Measurements from ENCODE around the gene CYP11A1. TPM values are rescaled to one million over a fixed set of nuclear protein-coding genes. Genes with fewer than 3 reads are reported as not detected.

The CYP11A1 gene
- total and polyA plus RNA-seq, 10 of the 15 experiments (the other 5 are each of a cell fraction or from before 2014, with no cell fraction given) = 0.11 to 1.2 (median 0.23) TPM; not detected in 5

DNA sequence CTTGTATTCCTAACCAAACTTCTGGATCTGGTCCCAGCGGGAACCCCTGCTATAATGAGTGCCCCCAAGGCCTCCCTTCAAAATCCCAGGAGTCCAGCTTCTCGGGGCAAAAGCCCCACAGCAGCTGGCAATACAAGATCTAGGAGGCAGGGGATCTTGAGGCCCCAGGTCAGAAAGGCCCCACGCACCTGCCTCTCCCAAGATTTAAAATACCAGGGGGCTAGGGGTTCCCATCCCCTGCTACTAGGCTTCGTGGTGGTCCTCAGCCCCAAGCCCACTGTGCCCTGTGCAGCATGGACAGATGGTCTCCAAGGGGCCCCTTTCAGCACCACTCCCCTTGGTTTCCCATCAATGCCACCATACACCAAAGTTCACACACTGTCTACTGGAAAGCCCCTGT, 15.8 kb upstream of the CYP11A1 start:
- Histone ChIP-seq H3K9me3 (replicated peaks; ENCODE audit: control insufficient read depth, insufficient read depth, low read length) (no peaks in the 10 kb centered on the region), H3K36me3 (ENCODE audit: control insufficient read depth in 2 of 2, insufficient read depth in 2 of 2, low read length in 1 of 2) (no peaks in the 10 kb centered on the region; a peak in 1 of 4 replicates), H3K27me3 (replicated peaks in 1 of 2; ENCODE audit: control insufficient read depth in 2 of 2, insufficient read depth in 2 of 2, low read length in 1 of 2) (no peaks in the 10 kb centered on the region), H2AFZ (ENCODE audit: control insufficient read depth, low read depth, low read length) (no peak overlapping the region), H3K4me3 (peak overlapping the region; percentile 30; the same call in 1 of the 2 replicates), H3K4me2 (ENCODE audit: control insufficient read depth, insufficient read depth) (peak overlapping the region; percentile 81), H4K20me1 (ENCODE audit: control insufficient read depth, insufficient read depth) (no peaks in the 10 kb centered on the region), H3K4me1 (ENCODE audit: control insufficient read depth, insufficient read depth, low read length) (peaks cover 73% of the 10 kb centered on the region), H3K9ac (ENCODE audit: control insufficient read depth, insufficient read depth, low read length) (peak overlapping the region; percentile 77), H3K79me2 (ENCODE audit: control insufficient read depth, insufficient read depth, low read length) (peaks cover 30% of the 10 kb centered on the region), H3K27ac (ENCODE audit: control insufficient read depth, insufficient read depth) (peak overlapping the region; percentile 97)
- CTCF ChIA-PET = interaction anchor here (0.8 to 21.7 kb wide), 14 partner anchors 8 to 415 kb away, joined by 3 to 655 read pairs (median 4); partner anchors contain the start of gene SEMA7A
- POLR2A ChIA-PET = interaction anchor here (1.0 to 15.8 kb wide), 7 partner anchors 9 to 56 kb away, joined by 4 to 302 read pairs (median 12); partner anchors contain the start of gene SEMA7A
- WGBS (ENCODE audit: insufficient coverage, insufficient replicate concordance, low lambda C conversion rate, missing lambda C conversion rate) = 0% methylated on average over 4 of the region's 4 CpGs
- SMC1A ChIA-PET (ENCODE audit: uncharacterized antibody, unreplicated experiment) = interaction anchor here (0.6 to 21.3 kb wide), 12 partner anchors 8 to 162 kb away, joined by 3 to 544 read pairs (median 6); partner anchors contain the start of gene SEMA7A
- RAD21 ChIA-PET (ENCODE audit: unreplicated experiment) = interaction anchor here (0.8 to 7.4 kb wide), 12 partner anchors 12 to 389 kb away, joined by 3 to 262 read pairs (median 10); partner anchors contain the start of genes ARID3B, PML, SEMA7A and UBL7
- TF ChIP-seq MEF2A (IDR thresholded peaks at IDR 0.05; ENCODE audit: insufficient read depth, low read depth, low read length) = no peak
- TF ChIP-seq LARP7 (IDR thresholded peaks at IDR 0.05) = 0 out of 2 replicates have a peak, but pooled peaks have one; percentile 21
- DNase-seq (ENCODE audit: low read depth, low spot score) (no peak), ATAC-seq (peak; percentile 28), FAIRE-seq (no peak)
- intact Hi-C loops (cut with micrococcal nuclease; ENCODE audit: unreplicated experiment) (loop anchor here (1.0 to 2.0 kb wide), 3 partner anchors 14 to 108 kb away; no protein-coding TSS in a partner anchor), in situ Hi-C loops (cut with MboI) (loop anchor here (5.0 kb wide), 2 partner anchors 54 to 159 kb away; partner anchors contain the start of gene ARID3B)
- BruUV-seq (replicated peaks) = no TSS peak

DNA sequence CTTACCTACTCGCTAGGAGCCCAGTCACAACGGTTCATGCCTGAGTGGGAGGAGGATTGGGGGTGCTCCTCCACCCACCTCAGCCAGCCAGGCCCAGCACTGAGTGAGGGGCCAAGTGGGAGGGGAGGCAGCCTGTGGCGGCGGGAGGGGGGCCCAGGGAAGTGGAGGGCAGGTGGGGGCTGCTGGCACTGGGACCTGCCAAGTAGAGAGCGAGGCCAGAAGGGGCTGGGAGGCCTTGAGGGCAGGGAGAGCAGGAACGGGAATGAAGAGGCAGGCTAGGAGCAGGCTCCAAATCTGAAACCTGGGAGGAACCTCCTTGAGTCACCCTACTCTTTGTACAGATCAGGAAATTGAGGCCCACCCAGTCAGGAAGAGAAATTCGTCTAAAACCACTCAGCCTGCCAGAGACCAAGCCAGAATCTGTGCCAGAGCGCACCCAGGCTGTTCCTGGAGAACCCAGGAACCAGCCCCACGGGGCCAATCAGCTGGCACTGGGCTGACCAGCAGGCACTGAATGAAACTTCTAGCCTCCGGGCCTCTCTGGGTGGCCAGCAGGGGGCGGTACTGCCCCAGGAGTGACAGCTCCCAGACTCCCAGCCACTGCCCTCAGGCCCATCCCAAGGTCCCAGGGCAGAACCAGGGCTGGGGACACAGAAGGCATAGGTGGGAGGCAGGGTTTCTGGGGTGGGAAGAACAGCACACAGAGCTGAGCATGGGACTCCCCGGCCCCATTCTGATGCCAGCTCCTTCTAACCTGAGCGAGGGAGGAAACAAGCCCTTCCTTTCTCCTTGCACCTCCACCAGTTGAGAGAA, 14.8 kb upstream of the CYP11A1 start:
- ChIA-PET POLR2A (interaction anchor here (1.0 to 15.8 kb wide), 7 partner anchors 13 to 79 kb away, joined by 5 to 302 read pairs (median 7); partner anchors contain the start of genes SEMA7A and UBL7), RAD21 (ENCODE audit: unreplicated experiment) (interaction anchor here (0.8 to 7.4 kb wide), 14 partner anchors 13 to 405 kb away, joined by 3 to 262 read pairs (median 6); partner anchors contain the start of genes PML, SEMA7A and UBL7), SMC1A (ENCODE audit: uncharacterized antibody, unreplicated experiment) (interaction anchor here (0.6 to 21.3 kb wide), 22 partner anchors 8 to 395 kb away, joined by 3 to 544 read pairs (median 4); partner anchors contain the start of genes SEMA7A and UBL7), CTCF (interaction anchor here (0.8 to 21.7 kb wide), 18 partner anchors 8 to 398 kb away, joined by 3 to 655 read pairs (median 4); partner anchors contain the start of genes SEMA7A and UBL7)
- H3K27me3 ChIP-seq (replicated peaks in 1 of 2; ENCODE audit: control insufficient read depth in 2 of 2, insufficient read depth in 2 of 2, low read length in 1 of 2) = no peaks in the 10 kb centered on the region
- DNase-seq (ENCODE audit: low read depth, low spot score) (no peak), ATAC-seq (peak; percentile 53), FAIRE-seq (peak; percentile 94)
- peaks cover 71% of the 10 kb centered on the region for H3K4me1 ChIP-seq (ENCODE audit: control insufficient read depth, insufficient read depth, low read length)
- BruUV-seq (replicated peaks) = no TSS peak
- H3K36me3 ChIP-seq (ENCODE audit: control insufficient read depth in 2 of 2, insufficient read depth in 2 of 2, low read length in 1 of 2) = no peaks in the 10 kb centered on the region; a peak in 1 of 4 replicates
- in situ Hi-C loops (cut with MboI) (loop anchor here (5.0 kb wide), 2 partner anchors 55 to 160 kb away; partner anchors contain the start of gene ARID3B), intact Hi-C loops (cut with micrococcal nuclease; ENCODE audit: unreplicated experiment) (loop anchor here (1.0 to 2.0 kb wide), 3 partner anchors 52 to 109 kb away; no protein-coding TSS in a partner anchor)
- no peaks in the 10 kb centered on the region for H4K20me1 ChIP-seq (ENCODE audit: control insufficient read depth, insufficient read depth)
- H3K4me2 ChIP-seq (ENCODE audit: control insufficient read depth, insufficient read depth) = peak overlapping the region; percentile 81; the same call in 1 of the 2 replicates
- peak overlapping the region; percentile 77 for H3K9ac ChIP-seq (ENCODE audit: control insufficient read depth, insufficient read depth, low read length)
- peak overlapping the region; percentile 97 for H3K27ac ChIP-seq (ENCODE audit: control insufficient read depth, insufficient read depth)
- H3K4me3 ChIP-seq = no peak overlapping the region
- no peaks in the 10 kb centered on the region for H3K9me3 ChIP-seq (replicated peaks; ENCODE audit: control insufficient read depth, insufficient read depth, low read length)
- 37% methylated on average over 13 of the region's 13 CpGs for WGBS (ENCODE audit: insufficient coverage, insufficient replicate concordance, low lambda C conversion rate, missing lambda C conversion rate)
- peaks cover 28% of the 10 kb centered on the region for H3K79me2 ChIP-seq (ENCODE audit: control insufficient read depth, insufficient read depth, low read length)
- H2AFZ ChIP-seq (ENCODE audit: control insufficient read depth, low read depth, low read length) = no peak overlapping the region
- TF ChIP-seq TCF12 (IDR thresholded peaks at IDR 0.05; ENCODE audit: low read depth, low read length) (0 out of 2 replicates have a peak, but pooled peaks have one; percentile 16), IKZF2 (IDR thresholded peaks at IDR 0.05) (peak; percentile 77 to 82), NBN (IDR thresholded peaks at IDR 0.05) (0 out of 2 replicates have a peak, but pooled peaks have one; percentile 48), ZNF207 (IDR thresholded peaks at IDR 0.05; ENCODE audit: borderline replicate concordance) (peak; percentile 81; the same call in 1 of the 2 replicates), LARP7 (IDR thresholded peaks at IDR 0.05) (peak; percentile 63; the same call in 1 of the 2 replicates), STAT3 (IDR thresholded peaks at IDR 0.05; ENCODE audit: low read depth, low read length) (no peak), EED (IDR thresholded peaks at IDR 0.05; ENCODE audit: low read depth) (peak; percentile 75), YY1 (IDR thresholded peaks at IDR 0.05; ENCODE audit: low read depth, low read length) (peak; percentile 84), DPF2 (IDR thresholded peaks at IDR 0.05) (peak; percentile 60), RB1 (IDR thresholded peaks at IDR 0.05; ENCODE audit: borderline replicate concordance) (peak; percentile 64; the same call in 1 of the 2 replicates)
- TF ChIP-seq, protein P1, sequence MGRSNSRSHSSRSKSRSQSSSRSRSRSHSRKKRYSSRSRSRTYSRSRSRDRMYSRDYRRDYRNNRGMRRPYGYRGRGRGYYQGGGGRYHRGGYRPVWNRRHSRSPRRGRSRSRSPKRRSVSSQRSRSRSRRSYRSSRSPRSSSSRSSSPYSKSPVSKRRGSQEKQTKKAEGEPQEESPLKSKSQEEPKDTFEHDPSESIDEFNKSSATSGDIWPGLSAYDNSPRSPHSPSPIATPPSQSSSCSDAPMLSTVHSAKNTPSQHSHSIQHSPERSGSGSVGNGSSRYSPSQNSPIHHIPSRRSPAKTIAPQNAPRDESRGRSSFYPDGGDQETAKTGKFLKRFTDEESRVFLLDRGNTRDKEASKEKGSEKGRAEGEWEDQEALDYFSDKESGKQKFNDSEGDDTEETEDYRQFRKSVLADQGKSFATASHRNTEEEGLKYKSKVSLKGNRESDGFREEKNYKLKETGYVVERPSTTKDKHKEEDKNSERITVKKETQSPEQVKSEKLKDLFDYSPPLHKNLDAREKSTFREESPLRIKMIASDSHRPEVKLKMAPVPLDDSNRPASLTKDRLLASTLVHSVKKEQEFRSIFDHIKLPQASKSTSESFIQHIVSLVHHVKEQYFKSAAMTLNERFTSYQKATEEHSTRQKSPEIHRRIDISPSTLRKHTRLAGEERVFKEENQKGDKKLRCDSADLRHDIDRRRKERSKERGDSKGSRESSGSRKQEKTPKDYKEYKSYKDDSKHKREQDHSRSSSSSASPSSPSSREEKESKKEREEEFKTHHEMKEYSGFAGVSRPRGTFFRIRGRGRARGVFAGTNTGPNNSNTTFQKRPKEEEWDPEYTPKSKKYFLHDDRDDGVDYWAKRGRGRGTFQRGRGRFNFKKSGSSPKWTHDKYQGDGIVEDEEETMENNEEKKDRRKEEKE (IDR thresholded peaks at IDR 0.05) = no peak
